HCT116 (cell line): ENCODE measurements around the gene PCDH17. TPM values are rescaled to one million over a fixed set of nuclear protein-coding genes. Genes with fewer than 3 reads are reported as not detected.

Source experiments
- ATAC-seq: fragments of 200-7000 bp; cut with Tn5 transposase; 2 replicates; pipeline ENCODE4 v1.9.1; 2020; ENCODE audit warnings: mild to moderate bottlenecking, moderate library complexity
- BruUV-seq: library from RNA; stranded (reverse); fragments of 400-500 nt; replicated peaks from 2 replicates; lab custom pipeline; 2021; lab: Mats Ljungman, UMichigan
- CTCF ChIA-PET: fragments of 300-600 bp; sonication (Branson Sonifier 250); formaldehyde crosslinking; loops from one replicate; lab custom pipeline; 2021; ENCODE audit warnings: antibody characterized with exemption; lab: Charles Lee
- POLR2A ChIA-PET: fragments of 300-600, 350-600 bp; sonication (Branson Sonifier 250); formaldehyde crosslinking; loops from one replicate; lab custom pipeline; 2021; ENCODE audit warnings: antibody characterized with exemption; lab: Charles Lee
- RAD21 ChIA-PET, 2 experiments: fragments of 300-600 bp; sonication (Branson Sonifier 250); formaldehyde crosslinking; loops; one replicate each; lab custom pipeline; 2023; ENCODE audit warnings: low total read pairs in 2 of 2; ENCODE audit not compliant: uncharacterized antibody in 2 of 2, unreplicated experiment in 2 of 2, low non-redundant PET in 1 of 2; lab: Charles Lee
- DNase-seq: peaks from one replicate; pipeline ENCODE4 v3.0.0-alpha.2; 2010; ENCODE audit warnings: low read depth, low spot score
- H2AFZ ChIP-seq: fragments of 200-600 bp; shearing (Covaris generic), sonication (generic); 2 replicates; pipeline ENCODE4 v1.6.1; 2017; ENCODE audit warnings: low read depth, mixed run types, mixed read lengths, antibody characterized with exemption, low read length; ENCODE audit not compliant: poor library complexity, severe bottlenecking
- H3K27ac ChIP-seq: 2 replicates; pipeline ENCODE4 v1.5.1; 2012; ENCODE audit warnings: low read depth, low read length
- H3K27me3 ChIP-seq: fragments of 200-600 bp; sonication (generic); 2 replicates; pipeline ENCODE4 v1.6.1; 2016; ENCODE audit warnings: mixed run types, low read length, mixed read lengths; ENCODE audit not compliant: insufficient read depth
- H3K36me3 ChIP-seq, 2 experiments: fragments of 200-500 bp in 1 of 2; fragments of 200-600 bp in 1 of 2; sonication (Bioruptor generic) in 1 of 2; sonication (generic) in 1 of 2; 2 replicates each; pipeline versions ENCODE4 v1.5.1 to v1.6.1; 2014 to 2016; ENCODE audit warnings: low read length in 2 of 2, inconsistent platforms in 1 of 2, mixed read lengths in 1 of 2, mixed run types in 1 of 2; ENCODE audit not compliant: insufficient read depth in 2 of 2, control insufficient read depth in 1 of 2
- H3K4me1 ChIP-seq, 2 experiments: fragments of 200-600 bp in 1 of 2; sonication (generic) in 1 of 2; 2 replicates each; pipeline versions ENCODE4 v1.5.1 to v1.6.1; 2012 to 2017; ENCODE audit warnings: low read length in 2 of 2, inconsistent platforms in 1 of 2, mild to moderate bottlenecking in 1 of 2, mixed read lengths in 1 of 2, mixed run types in 1 of 2, moderate library complexity in 1 of 2; ENCODE audit not compliant: insufficient read depth in 2 of 2, control insufficient read depth in 1 of 2
- H3K4me2 ChIP-seq: fragments of 200-600 bp; sonication (generic); 2 replicates; pipeline ENCODE4 v1.6.1; 2017; ENCODE audit warnings: mixed run types, low read length, mixed read lengths
- H3K4me3 ChIP-seq, 2 experiments: fragments of 200-600 bp in 1 of 2; sonication (generic) in 1 of 2; replicated peaks in 1 of 2; 2 replicates each; pipeline ENCODE4 v1.5.1; 2011 to 2016; ENCODE audit warnings: low read length in 2 of 2, control low read depth in 1 of 2, low read depth in 1 of 2, mild to moderate bottlenecking in 1 of 2, mixed read lengths in 1 of 2, mixed run types in 1 of 2
- H3K79me2 ChIP-seq: fragments of 200-600 bp; sonication (generic); 2 replicates; pipeline ENCODE4 v1.6.1; 2017; ENCODE audit warnings: mild to moderate bottlenecking, mixed run types, low read length, moderate library complexity, mixed read lengths; ENCODE audit not compliant: insufficient read depth
- H3K9ac ChIP-seq: fragments of 200-600 bp; sonication (generic); 2 replicates; pipeline ENCODE4 v1.6.1; 2016; ENCODE audit warnings: low read length, mixed read lengths
- H3K9me2 ChIP-seq: fragments of 200-600 bp; sonication (generic), shearing (Covaris generic); 2 replicates; pipeline ENCODE4 v1.6.1; 2017; ENCODE audit warnings: mixed run types, mild to moderate bottlenecking, moderate library complexity; ENCODE audit not compliant: insufficient read depth
- H3K9me3 ChIP-seq, 2 experiments: fragments of 200-500 bp in 1 of 2; fragments of 200-600 bp in 1 of 2; sonication (Bioruptor generic) in 1 of 2; sonication (generic) in 1 of 2; 2 replicates each; pipeline ENCODE4 v1.6.1; 2014 to 2017; ENCODE audit warnings: low read length in 2 of 2, mixed read lengths in 2 of 2, inconsistent platforms in 1 of 2, low read depth in 1 of 2, mild to moderate bottlenecking in 1 of 2, mixed run types in 1 of 2, moderate library complexity in 1 of 2; ENCODE audit not compliant: control insufficient read depth in 1 of 2, insufficient read depth in 1 of 2
- H4K20me1 ChIP-seq: fragments of 200-600 bp; sonication (generic), shearing (Covaris generic); 2 replicates; pipeline ENCODE4 v1.6.1; 2017; ENCODE audit warnings: mixed run types, mild to moderate bottlenecking, moderate library complexity; ENCODE audit not compliant: insufficient read depth
- CBX3 ChIP-seq: IDR thresholded peaks from 2 replicates; pipeline ENCODE4 v1.6.1; 2012; ENCODE audit warnings: low read depth
- ELF1 ChIP-seq: IDR thresholded peaks from 2 replicates; pipeline ENCODE4 v1.6.1; 2012; ENCODE audit warnings: low read depth, borderline replicate concordance
- EZH2 ChIP-seq: fragments of 200-600 bp; sonication (generic); IDR thresholded peaks from 2 replicates; pipeline ENCODE4 v1.6.1; 2017; ENCODE audit warnings: antibody characterized with exemption, mixed run types
- JUND ChIP-seq: IDR thresholded peaks from 2 replicates; pipeline ENCODE4 v1.6.1; 2012
- POLR2AphosphoS5 ChIP-seq: IDR thresholded peaks from 2 replicates; pipeline ENCODE4 v1.6.1; 2011; ENCODE audit warnings: mild to moderate bottlenecking, low read depth, low read length, moderate library complexity
- REST ChIP-seq: IDR thresholded peaks from 2 replicates; pipeline ENCODE4 v1.6.1; 2012; ENCODE audit warnings: low read depth
- SIN3A ChIP-seq: IDR thresholded peaks from 2 replicates; pipeline ENCODE4 v1.6.1; 2012; ENCODE audit warnings: low read depth
- SRF ChIP-seq: IDR thresholded peaks from 2 replicates; pipeline ENCODE4 v1.6.1; 2012; ENCODE audit warnings: low read depth
- TCF7L2 ChIP-seq: IDR thresholded peaks from 2 replicates; pipeline ENCODE4 v1.7.0; 2011; ENCODE audit warnings: borderline replicate concordance, inconsistent platforms; ENCODE audit not compliant: insufficient read depth, insufficient read length; ENCODE audit errors: extremely low read depth
- YY1 ChIP-seq: IDR thresholded peaks from 2 replicates; pipeline ENCODE4 v1.6.1; 2011; ENCODE audit warnings: low read length, low read depth, moderate library complexity, mild to moderate bottlenecking; ENCODE audit not compliant: insufficient replicate concordance; ENCODE audit errors: extremely low read depth
- ZFX ChIP-seq: fragments of 450-650 bp; IDR thresholded peaks from 2 replicates; pipeline ENCODE4 v1.6.1; 2017
- ZNF274 ChIP-seq: fragments of 200-500 bp; sonication (Bioruptor generic); IDR thresholded peaks from 2 replicates; pipeline ENCODE4 v1.6.1; 2014; ENCODE audit warnings: mild to moderate bottlenecking, low read depth, low read length, inconsistent platforms
- intact Hi-C: fragments of 100-400 bp; cut with micrococcal nuclease; formaldehyde crosslinking; loops from 2 replicates; pipeline ENCODE4 v1.10.0; 2022
- total RNA-seq: library from RNA; stranded (reverse); gene quantifications from one replicate; pipeline ENCODE4 v1.2.1, GENCODE V29; 2021; ENCODE audit not compliant: unreplicated experiment
- TF ChIP-seq, protein P1 (sequence below): IDR thresholded peaks from 2 replicates; pipeline ENCODE4 v1.6.1; 2012
- TF ChIP-seq, protein P2 (sequence below): IDR thresholded peaks from 2 replicates; pipeline ENCODE4 v1.6.1; 2011; ENCODE audit warnings: mild to moderate bottlenecking, low read length, moderate library complexity; ENCODE audit not compliant: insufficient replicate concordance; ENCODE audit errors: extremely low read depth
- TF ChIP-seq, protein P3 (sequence below), 3 experiments: fragments of 200-600 bp in 1 of 3; sonication (generic) in 1 of 3; IDR thresholded peaks in 2 of 3; conservative IDR thresholded peaks in 1 of 3; 2 replicates each; pipeline ENCODE4 v1.5.1; 2012 to 2017; ENCODE audit warnings: low read depth in 2 of 3, low read length in 2 of 3, antibody characterized with exemption in 1 of 3, borderline replicate concordance in 1 of 3, control low read depth in 1 of 3, mild to moderate bottlenecking in 1 of 3, mixed read lengths in 1 of 3, mixed run types in 1 of 3, moderate library complexity in 1 of 3; ENCODE audit not compliant: insufficient read depth in 1 of 3
- TF ChIP-seq, protein P4 (sequence below): IDR thresholded peaks from 2 replicates; pipeline ENCODE4 v1.6.1; 2012

Gene PCDH17
- total RNA-seq, 1 experiment from 2014 or later: 0.02 TPM

DNA sequence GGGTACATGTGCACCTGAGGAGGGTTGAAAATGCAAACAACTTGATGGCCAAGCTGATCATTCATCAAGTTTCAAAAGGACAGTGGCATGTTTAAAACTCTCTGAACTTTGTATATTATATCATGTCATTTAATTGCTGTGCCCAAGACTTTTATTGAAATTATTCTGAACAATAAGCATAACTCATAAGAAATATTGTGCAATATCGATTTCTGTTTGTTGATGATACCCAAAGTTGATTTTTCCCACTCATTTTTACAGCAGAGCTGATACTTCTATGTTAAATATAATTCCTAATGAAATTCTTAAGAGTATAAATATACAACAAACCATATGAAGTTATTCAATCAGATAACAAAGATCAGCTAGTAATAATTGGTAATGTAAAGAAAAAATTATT lies 49.1 kb downstream of the PCDH17 start:
- Histone ChIP-seq H3K36me3 (no peaks in the 10 kb centered on the region), H3K4me2 (no peak overlapping the region), H3K4me3 (no peak overlapping the region), H4K20me1 (no peaks in the 10 kb centered on the region), H3K9me2 (no peaks in the 10 kb centered on the region), H3K9me3 (peaks cover 12 to 20% of the 10 kb centered on the region in 2 experiments; a peak in 2 of 4 replicates), H3K27ac (no peak overlapping the region), H2AFZ (no peak overlapping the region), H3K27me3 (no peaks in the 10 kb centered on the region), H3K4me1 (no peaks in the 10 kb centered on the region), H3K9ac (no peak overlapping the region), H3K79me2 (no peaks in the 10 kb centered on the region)
- ChIA-PET RAD21 (no interaction called here), CTCF (no interaction called here), POLR2A (no interaction called here)
- no peak for ATAC-seq
- TF ChIP-seq EZH2 (no peak), REST (no peak), SRF (no peak), ZNF274 (no peak), SIN3A (no peak), ZFX (no peak), POLR2AphosphoS5 (no peak), ELF1 (no peak), TCF7L2 (no peak), JUND (no peak), YY1 (no peak), CBX3 (no peak)
- TF ChIP-seq, protein P1, sequence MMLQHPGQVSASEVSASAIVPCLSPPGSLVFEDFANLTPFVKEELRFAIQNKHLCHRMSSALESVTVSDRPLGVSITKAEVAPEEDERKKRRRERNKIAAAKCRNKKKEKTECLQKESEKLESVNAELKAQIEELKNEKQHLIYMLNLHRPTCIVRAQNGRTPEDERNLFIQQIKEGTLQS: no peak
- TF ChIP-seq, protein P2, sequence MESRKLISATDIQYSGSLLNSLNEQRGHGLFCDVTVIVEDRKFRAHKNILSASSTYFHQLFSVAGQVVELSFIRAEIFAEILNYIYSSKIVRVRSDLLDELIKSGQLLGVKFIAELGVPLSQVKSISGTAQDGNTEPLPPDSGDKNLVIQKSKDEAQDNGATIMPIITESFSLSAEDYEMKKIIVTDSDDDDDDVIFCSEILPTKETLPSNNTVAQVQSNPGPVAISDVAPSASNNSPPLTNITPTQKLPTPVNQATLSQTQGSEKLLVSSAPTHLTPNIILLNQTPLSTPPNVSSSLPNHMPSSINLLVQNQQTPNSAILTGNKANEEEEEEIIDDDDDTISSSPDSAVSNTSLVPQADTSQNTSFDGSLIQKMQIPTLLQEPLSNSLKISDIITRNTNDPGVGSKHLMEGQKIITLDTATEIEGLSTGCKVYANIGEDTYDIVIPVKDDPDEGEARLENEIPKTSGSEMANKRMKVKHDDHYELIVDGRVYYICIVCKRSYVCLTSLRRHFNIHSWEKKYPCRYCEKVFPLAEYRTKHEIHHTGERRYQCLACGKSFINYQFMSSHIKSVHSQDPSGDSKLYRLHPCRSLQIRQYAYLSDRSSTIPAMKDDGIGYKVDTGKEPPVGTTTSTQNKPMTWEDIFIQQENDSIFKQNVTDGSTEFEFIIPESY: no peak
- TF ChIP-seq, protein P3, sequence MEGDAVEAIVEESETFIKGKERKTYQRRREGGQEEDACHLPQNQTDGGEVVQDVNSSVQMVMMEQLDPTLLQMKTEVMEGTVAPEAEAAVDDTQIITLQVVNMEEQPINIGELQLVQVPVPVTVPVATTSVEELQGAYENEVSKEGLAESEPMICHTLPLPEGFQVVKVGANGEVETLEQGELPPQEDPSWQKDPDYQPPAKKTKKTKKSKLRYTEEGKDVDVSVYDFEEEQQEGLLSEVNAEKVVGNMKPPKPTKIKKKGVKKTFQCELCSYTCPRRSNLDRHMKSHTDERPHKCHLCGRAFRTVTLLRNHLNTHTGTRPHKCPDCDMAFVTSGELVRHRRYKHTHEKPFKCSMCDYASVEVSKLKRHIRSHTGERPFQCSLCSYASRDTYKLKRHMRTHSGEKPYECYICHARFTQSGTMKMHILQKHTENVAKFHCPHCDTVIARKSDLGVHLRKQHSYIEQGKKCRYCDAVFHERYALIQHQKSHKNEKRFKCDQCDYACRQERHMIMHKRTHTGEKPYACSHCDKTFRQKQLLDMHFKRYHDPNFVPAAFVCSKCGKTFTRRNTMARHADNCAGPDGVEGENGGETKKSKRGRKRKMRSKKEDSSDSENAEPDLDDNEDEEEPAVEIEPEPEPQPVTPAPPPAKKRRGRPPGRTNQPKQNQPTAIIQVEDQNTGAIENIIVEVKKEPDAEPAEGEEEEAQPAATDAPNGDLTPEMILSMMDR (IDR thresholded peaks at IDR 0.05 in 2 of 3, conservative IDR thresholded peaks at IDR 0.05 in 1 of 3; ENCODE audit: borderline replicate concordance in 1 of 3, insufficient read depth in 1 of 3, low read depth in 2 of 3, low read length in 2 of 3): no peak
- TF ChIP-seq, protein P4, sequence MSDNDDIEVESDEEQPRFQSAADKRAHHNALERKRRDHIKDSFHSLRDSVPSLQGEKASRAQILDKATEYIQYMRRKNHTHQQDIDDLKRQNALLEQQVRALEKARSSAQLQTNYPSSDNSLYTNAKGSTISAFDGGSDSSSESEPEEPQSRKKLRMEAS: no peak
- DNase-seq: no peak
- BruUV-seq: no TSS peak
- intact Hi-C loops: no loop called here
